ENCODE data around the gene IQCC.

The IQCC gene

GRCh38 chr1:32239337-32239736 lies 33.9 kb downstream of the IQCC start:
- TF ChIP-seq POLR2AphosphoS5 (IDR thresholded peaks at IDR 0.05; ENCODE audit: low read depth): no peak
- TF ChIP-seq SPI1 (IDR thresholded peaks at IDR 0.05; ENCODE audit: borderline replicate concordance, low read depth): no peak
- TF ChIP-seq, protein P1, sequence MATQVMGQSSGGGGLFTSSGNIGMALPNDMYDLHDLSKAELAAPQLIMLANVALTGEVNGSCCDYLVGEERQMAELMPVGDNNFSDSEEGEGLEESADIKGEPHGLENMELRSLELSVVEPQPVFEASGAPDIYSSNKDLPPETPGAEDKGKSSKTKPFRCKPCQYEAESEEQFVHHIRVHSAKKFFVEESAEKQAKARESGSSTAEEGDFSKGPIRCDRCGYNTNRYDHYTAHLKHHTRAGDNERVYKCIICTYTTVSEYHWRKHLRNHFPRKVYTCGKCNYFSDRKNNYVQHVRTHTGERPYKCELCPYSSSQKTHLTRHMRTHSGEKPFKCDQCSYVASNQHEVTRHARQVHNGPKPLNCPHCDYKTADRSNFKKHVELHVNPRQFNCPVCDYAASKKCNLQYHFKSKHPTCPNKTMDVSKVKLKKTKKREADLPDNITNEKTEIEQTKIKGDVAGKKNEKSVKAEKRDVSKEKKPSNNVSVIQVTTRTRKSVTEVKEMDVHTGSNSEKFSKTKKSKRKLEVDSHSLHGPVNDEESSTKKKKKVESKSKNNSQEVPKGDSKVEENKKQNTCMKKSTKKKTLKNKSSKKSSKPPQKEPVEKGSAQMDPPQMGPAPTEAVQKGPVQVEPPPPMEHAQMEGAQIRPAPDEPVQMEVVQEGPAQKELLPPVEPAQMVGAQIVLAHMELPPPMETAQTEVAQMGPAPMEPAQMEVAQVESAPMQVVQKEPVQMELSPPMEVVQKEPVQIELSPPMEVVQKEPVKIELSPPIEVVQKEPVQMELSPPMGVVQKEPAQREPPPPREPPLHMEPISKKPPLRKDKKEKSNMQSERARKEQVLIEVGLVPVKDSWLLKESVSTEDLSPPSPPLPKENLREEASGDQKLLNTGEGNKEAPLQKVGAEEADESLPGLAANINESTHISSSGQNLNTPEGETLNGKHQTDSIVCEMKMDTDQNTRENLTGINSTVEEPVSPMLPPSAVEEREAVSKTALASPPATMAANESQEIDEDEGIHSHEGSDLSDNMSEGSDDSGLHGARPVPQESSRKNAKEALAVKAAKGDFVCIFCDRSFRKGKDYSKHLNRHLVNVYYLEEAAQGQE (IDR thresholded peaks at IDR 0.05; ENCODE audit: insufficient replicate concordance, low read depth): no peak
- Histone ChIP-seq H3K4me3 (replicated peaks; ENCODE audit: insufficient read depth, low read length) (no peak overlapping the region), H3K27me3 (ENCODE audit: insufficient read depth, poor library complexity, severe bottlenecking) (no peaks in the 10 kb centered on the region), H3K27ac (replicated peaks) (no peak overlapping the region)
- DNase-seq (ENCODE audit: low read depth in 1 of 2, low spot score in 1 of 2): no peak

- Histone ChIP-seq H3K27ac (replicated peaks) (no peak overlapping the region), H3K4me3 (replicated peaks; ENCODE audit: insufficient read depth, low read length) (no peak overlapping the region), H3K27me3 (ENCODE audit: insufficient read depth, poor library complexity, severe bottlenecking) (no peaks in the 10 kb centered on the region)
- DNase-seq (ENCODE audit: low read depth in 1 of 2, low spot score in 1 of 2): no peak
- TF ChIP-seq, protein P1 (IDR thresholded peaks at IDR 0.05; ENCODE audit: insufficient replicate concordance, low read depth): no peak
- no peak for TF ChIP-seq SPI1 (IDR thresholded peaks at IDR 0.05; ENCODE audit: borderline replicate concordance, low read depth)
These were observed 34.3 kb downstream of the IQCC start for GRCh38 chr1:32239790-32240139.

DNA sequence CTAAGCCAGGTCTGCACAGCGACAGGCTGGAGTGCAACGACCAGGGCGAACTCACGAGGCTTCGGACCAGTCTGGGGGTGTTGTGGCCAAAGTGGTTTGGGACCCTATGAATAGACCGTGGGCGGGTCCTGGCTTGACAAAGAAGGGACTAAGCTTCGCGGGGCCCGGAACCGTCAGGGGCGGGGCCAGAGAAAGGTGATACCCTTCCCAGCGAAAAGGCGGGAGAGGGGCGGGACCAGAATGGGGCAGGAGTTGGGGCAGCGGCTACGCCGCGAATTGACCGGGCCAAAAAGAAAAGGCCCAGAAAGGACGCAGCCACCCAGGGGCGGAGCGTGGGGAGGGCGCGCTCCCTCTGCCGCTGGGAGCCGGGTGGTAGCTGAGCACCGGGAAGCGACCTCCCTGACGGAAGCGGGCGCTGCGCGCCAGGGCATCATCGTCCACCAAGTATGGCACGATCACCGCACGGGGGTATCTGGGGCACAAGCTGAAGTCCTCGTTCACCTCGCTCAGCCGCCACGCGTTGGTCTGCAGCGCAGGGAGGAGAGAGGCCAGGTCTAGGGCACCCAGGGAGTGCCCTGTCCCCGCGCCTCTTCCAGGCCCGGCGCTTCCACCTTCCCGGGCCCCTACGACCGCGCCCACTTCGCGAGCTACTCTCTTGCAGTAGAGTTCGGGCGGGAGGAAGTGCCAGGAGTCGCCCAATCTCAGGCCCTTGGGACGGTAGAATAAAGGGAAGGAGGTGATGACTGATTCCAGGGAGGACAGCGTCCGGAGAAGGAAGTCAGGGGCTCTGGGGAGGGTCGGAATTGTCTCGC lies 34.9 kb downstream of the IQCC start:
- peak; percentile 82 for TF ChIP-seq SPI1 (IDR thresholded peaks at IDR 0.05; ENCODE audit: borderline replicate concordance, low read depth)
- no peak for TF ChIP-seq GABPA (IDR thresholded peaks at IDR 0.05; ENCODE audit: low read depth)
- no peak for TF ChIP-seq CTCF (IDR thresholded peaks at IDR 0.05; ENCODE audit: insufficient read depth, low read length)
- Histone ChIP-seq H3K4me3 (replicated peaks; ENCODE audit: insufficient read depth, low read length) (peak overlapping the region; percentile 54), H3K27ac (replicated peaks) (no peak overlapping the region), H3K27me3 (ENCODE audit: insufficient read depth, poor library complexity, severe bottlenecking) (no peaks in the 10 kb centered on the region)
- DNase-seq (ENCODE audit: low read depth in 1 of 2, low spot score in 1 of 2): peak; percentile 56 to 60

- Histone ChIP-seq H3K27me3 (ENCODE audit: insufficient read depth, poor library complexity, severe bottlenecking) (no peaks in the 10 kb centered on the region), H3K4me3 (replicated peaks; ENCODE audit: insufficient read depth, low read length) (peak overlapping the region; percentile 54), H3K27ac (replicated peaks) (no peak overlapping the region)
- no peak for TF ChIP-seq POLR2AphosphoS5 (IDR thresholded peaks at IDR 0.05; ENCODE audit: low read depth)
- TF ChIP-seq, protein P1 (IDR thresholded peaks at IDR 0.05; ENCODE audit: insufficient replicate concordance, low read depth): no peak
- TF ChIP-seq CTCF (IDR thresholded peaks at IDR 0.05; ENCODE audit: insufficient read depth, low read length): no peak
- no peak for TF ChIP-seq SPI1 (IDR thresholded peaks at IDR 0.05; ENCODE audit: borderline replicate concordance, low read depth)
- no peak for TF ChIP-seq GABPA (IDR thresholded peaks at IDR 0.05; ENCODE audit: low read depth)
- no peak for DNase-seq (ENCODE audit: low read depth in 1 of 2, low spot score in 1 of 2)
These were observed 35.7 kb downstream of the IQCC start for GRCh38 chr1:32241001-32241763.

Measured in HL-60 (cell line).